Heart left ventricle (tissue), 13 donors: ENCODE measurements around the gene HSPA1B.

Experiments used
- CTCF ChIP-seq, 12 donors: fragments of 200-600 bp; sonication (generic) in 4 of 12; IDR thresholded peaks; one replicate each; pipeline versions ENCODE4 v1.5.0 to v1.8.0; 2018 to 2022; ENCODE audit warnings: antibody characterized with exemption in 12 of 12, mild to moderate bottlenecking in 5 of 12
- POLR2A ChIP-seq, 2 donors: fragments of 450-650 bp; IDR thresholded peaks; one replicate each; pipeline ENCODE4 v1.6.1; 2017; ENCODE audit warnings: antibody characterized with exemption in 2 of 2, mild to moderate bottlenecking in 2 of 2, moderate library complexity in 2 of 2
- donor health status: ischemic (EF 13 %, LVEDD 7.1; RV severe dilation, severe dysfunction).
- donor health status: DM: no; HTN: yes; CAD: no.
- donor health status: DM: no; HTN: no; CAD: no.
- donor health status: ischemic (EF 25% LVEDD 6.9; RV normal size, moderate dysfunction).
- donor health status: ischemic (EF 25% LVEDD 5.7; RV mildly dilated, moderate dysfunction).
- donor health status: ischemic (EF 35%, LVEDD 5.7; RV mildly dilated, moderate dysfunction).
- donor health status: nonischemic (EF 11% LVEDD 7.7; RV severe dilation, severe dysfunction).
- donor health status: DM: yes; HTN: yes; CAD: no.
- donor health status: PGD.
- donor health status: ischemic (EF 29% LVEDD 5.4; RV normal size, mild dysfunction).
- donor health status: nonischemic (EF 23%, LVEDD 6.1; RV moderate dilation, normal function).

- TF ChIP-seq POLR2A (IDR thresholded peaks at IDR 0.05) (peak in 1 of 2 donors; percentile 82), CTCF (IDR thresholded peaks at IDR 0.05) (no peak)
These were observed 5.3 kb upstream of the HSPA1B start for GRCh38 chr6:31822036-31822821.
